ENCODE measurements around the gene ZBTB21.
"Not testable (repeated sequence)": the region's sequence is repeated elsewhere in the genome, so short reads cannot be mapped to it uniquely, and the experiment has no call there.

The ZBTB21 gene

DNA sequence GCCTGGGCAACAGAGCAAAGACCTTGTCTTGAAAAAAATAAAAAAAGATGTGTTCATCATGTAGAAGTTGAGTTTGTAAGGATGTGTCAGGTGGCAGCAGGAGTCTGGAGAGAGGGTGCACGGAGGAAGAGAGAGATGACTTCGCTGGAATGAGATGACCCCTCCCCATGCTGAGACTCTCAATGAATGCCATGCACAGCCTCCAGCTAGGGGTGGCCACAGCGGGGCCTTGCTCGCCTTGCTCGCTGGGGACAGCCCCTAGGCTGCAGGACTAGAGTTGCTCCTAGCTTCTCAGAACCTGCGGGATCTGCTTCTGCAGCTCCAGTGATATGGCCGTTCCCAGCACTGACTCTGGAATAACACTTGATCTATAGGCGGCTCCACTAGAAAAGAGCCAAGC is 49.8 kb downstream of the ZBTB21 start:
- CTCF ChIA-PET = interaction anchor here (1.8 kb wide), 2 partner anchors 10 to 21 kb away, joined by 6 read pairs; no protein-coding TSS in a partner anchor
- POLR2A ChIA-PET = no interaction called here
- no peak for DNase-seq (ENCODE audit: extremely low spot score)
- no peak for TF ChIP-seq CTCF (IDR thresholded peaks at IDR 0.05; ENCODE audit: control extremely low read depth, extremely low read depth, low read depth, missing control alignments)

DNA sequence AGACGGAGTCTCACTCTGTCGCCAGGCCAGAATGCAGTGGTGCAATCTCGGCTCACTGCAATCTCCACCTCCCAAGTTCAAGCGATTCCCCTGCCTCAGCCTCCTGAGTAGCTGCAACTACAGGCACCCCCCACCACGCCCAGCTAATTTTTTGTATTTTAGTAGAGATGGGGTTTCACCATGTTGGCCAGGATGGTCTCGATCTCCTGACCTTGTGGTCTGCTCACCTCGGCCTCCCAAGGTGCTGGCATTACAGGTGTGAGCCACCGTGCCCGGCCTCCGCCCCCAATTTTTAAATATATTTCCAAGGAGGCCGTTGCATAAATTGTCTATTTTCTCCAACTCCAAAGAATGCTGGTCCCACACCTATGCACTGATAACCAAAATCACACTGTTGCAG is 50.5 kb downstream of the ZBTB21 start:
- CTCF ChIA-PET = interaction anchor here (1.8 kb wide), 1 partner anchor 22 kb away, joined by 6 read pairs; no protein-coding TSS in a partner anchor
- DNase-seq (ENCODE audit: extremely low spot score); POLR2A ChIA-PET: not testable (repeated sequence)

DNA sequence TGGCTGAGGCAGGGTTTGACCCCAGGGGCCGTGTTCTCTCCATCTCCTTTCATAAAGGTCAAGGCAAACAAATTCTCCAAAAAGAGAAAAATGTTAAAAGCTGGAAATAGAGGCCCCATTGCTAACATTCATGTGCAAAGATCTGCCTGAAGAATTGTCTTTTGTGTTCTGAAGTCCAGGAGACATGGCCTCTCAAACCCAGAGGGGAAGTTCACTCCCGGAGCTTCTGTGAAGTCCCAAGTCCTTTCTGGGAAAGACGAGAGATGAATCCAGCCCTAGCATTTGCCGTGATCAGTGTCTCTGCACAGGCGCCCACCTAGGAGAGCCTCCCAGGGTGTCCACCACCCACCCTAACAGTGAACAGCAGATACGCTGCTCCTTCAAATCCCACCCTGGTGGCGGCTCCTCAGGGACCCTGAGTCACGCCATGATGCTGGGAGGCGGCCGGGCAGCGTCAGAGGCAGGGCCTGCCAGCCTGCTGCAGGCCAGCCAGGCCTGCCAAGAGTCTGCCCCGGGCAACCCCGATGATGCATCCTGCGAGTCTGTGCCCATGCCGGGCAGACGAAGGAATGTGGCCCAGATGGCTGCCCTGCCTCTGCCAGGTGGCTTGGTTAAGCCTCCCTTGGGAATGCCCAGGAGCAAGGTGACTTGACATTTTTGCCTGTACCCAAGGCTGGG is 51.1 kb downstream of the ZBTB21 start:
- POLR2A ChIA-PET = no interaction called here
- TF ChIP-seq CTCF (IDR thresholded peaks at IDR 0.05; ENCODE audit: control extremely low read depth, extremely low read depth, low read depth, missing control alignments) = no peak
- no peak for DNase-seq (ENCODE audit: extremely low spot score)
- CTCF ChIA-PET = interaction anchor here (1.3 kb wide), 1 partner anchor 26 kb away, joined by 3 read pairs; no protein-coding TSS in a partner anchor

- no peak for DNase-seq (ENCODE audit: extremely low spot score)
- ChIA-PET CTCF (interaction anchor here (0.9 to 1.3 kb wide), 2 partner anchors 27 kb away, joined by 3 read pairs; no protein-coding TSS in a partner anchor), POLR2A (no interaction called here)
- no peak for TF ChIP-seq CTCF (IDR thresholded peaks at IDR 0.05; ENCODE audit: control extremely low read depth, extremely low read depth, low read depth, missing control alignments)
Measured at GRCh38 chr21:41957991-41958766, 52.0 kb downstream of the ZBTB21 start.

GRCh38 chr21:41956926-41957729 is 53.0 kb downstream of the ZBTB21 start:
- TF ChIP-seq CTCF (IDR thresholded peaks at IDR 0.05; ENCODE audit: control extremely low read depth, extremely low read depth, low read depth, missing control alignments) = no peak
- DNase-seq (ENCODE audit: extremely low spot score) = no peak
- ChIA-PET CTCF (interaction anchor here (0.9 kb wide), 1 partner anchor 28 kb away, joined by 3 read pairs; no protein-coding TSS in a partner anchor), POLR2A (no interaction called here)

DNA sequence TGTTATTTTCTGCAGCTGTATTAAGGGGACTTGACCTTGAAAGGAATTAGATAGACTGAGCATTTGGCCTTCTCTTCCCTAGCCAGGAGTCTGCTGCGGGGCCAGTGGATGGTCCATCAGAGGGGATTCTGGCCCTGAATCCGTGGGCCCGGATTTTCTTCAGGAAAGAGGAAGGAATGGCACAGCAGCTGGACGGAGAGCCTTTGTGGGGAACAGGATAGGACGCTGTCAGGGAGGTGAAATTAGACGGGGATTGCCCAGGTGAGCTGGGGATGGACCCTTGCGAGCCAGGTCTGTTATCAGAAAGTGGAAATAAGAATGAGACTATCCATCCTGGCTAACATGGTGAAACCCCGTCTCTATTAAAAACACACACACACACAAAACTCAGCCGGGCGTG is 54.6 kb downstream of the ZBTB21 start:
- DNase-seq (ENCODE audit: extremely low spot score) = no peak
- ChIA-PET CTCF (interaction anchor here (0.9 to 1.2 kb wide), 2 partner anchors 12 to 78 kb away, joined by 3 to 4 read pairs; no protein-coding TSS in a partner anchor), POLR2A (no interaction called here)
- no peak for TF ChIP-seq CTCF (IDR thresholded peaks at IDR 0.05; ENCODE audit: control extremely low read depth, extremely low read depth, low read depth, missing control alignments)
